NCI-H2081 (cell line): Measurements from ENCODE around the gene TNNI3K.

Experiments
- DNase-seq, 2 experiments: peaks; one replicate each; lab custom pipeline; 2025; lab: John Stamatoyannopoulos, UW

The TNNI3K gene

DNA sequence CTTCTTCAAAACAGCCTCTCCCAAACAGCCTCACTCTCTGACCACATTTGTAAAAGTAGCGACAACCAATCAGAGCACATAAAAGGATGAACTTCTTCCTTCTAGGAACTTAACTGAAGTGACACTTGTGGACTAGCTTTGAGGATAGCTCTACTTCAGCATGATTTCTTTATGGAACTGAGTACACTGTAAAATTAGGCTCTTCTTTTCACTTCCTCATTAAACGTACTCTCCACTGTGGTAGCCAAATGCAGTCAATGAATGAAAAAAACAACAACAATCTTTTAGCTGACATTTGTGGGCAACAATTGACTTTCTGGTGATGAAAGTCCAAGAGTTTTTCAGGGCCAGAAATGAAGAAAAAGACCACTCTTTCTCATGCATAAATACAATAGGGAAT lies 267.7 kb downstream of the TNNI3K start:
- no peak for DNase-seq

GRCh38 chr1:74504125-74504932 lies 269.1 kb downstream of the TNNI3K start:
- peak; percentile 72 to 84 for DNase-seq

DNA sequence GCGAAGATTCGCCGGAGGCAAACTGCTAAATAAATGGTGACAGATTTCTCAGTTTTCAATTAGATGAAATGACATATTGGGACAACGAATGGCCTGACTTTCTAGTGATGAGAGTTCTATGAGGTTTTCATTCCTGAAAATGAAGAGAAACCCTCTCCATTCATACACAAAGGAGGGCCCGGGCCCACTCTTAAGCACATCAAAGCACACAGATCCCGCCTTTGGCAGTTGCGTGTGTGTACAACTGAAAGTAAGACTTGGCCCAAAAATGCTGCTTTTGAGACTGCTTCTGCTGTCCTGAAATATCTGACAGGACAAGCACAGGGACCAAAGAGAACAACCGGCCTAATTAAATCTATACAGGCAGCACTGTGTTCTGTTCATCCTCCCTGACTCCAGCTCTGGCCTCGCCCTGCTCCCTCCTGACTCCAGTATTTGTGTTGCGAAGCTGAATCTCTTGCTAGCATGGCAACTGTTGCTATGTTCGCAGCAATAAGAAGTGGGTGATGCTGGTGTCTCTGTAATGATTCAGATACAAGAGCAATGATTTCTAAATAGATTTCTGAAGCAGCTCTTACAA lies 269.8 kb downstream of the TNNI3K start:
- peak; percentile 52 to 78 for DNase-seq

GRCh38 chr1:74505928-74506710 lies 270.9 kb downstream of the TNNI3K start:
- DNase-seq = no peak

- no peak for DNase-seq
These were observed 273.3 kb downstream of the TNNI3K start for GRCh38 chr1:74508449-74508848.

DNA sequence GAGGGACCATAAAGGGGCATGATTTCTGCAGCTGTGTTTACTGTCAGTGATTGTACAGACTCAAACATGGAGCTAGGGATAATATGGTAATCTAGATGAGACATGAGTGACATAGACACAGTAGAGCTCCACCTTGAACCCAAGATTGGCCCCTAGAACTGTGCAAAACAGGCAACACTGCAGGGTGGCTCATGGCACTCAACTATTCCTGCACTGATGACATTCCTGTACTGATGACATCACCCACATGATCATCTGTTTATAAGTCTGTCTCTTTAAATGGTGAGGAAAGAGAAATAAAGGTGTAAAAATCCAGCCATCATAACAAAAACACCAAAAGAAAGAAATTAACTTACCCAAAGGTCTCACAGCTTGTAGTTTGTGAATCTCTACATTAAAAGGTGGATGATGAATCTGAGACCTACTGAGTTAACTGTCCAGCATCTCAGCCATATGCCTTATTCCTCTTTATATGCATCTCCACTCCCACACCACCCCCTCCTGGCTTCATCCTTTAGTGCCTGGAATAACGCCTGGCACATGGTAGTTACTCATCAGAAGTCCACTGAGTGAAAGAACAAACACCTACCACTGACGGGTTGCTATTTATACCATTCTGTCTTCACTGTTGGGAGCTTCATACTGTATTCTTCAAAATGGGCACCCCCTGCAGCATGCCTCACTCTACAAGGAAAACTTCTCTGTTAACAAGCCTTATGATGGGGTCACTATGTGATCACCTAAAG lies 277.2 kb downstream of the TNNI3K start, which contains the start of gene LRRC53:
TSS of gene LRRC53 (minus strand) at position 442 of the 746 bp plus-strand sequence. CDS start 29,262 bp downstream, outside the sequence.
- DNase-seq = no peak

DNA sequence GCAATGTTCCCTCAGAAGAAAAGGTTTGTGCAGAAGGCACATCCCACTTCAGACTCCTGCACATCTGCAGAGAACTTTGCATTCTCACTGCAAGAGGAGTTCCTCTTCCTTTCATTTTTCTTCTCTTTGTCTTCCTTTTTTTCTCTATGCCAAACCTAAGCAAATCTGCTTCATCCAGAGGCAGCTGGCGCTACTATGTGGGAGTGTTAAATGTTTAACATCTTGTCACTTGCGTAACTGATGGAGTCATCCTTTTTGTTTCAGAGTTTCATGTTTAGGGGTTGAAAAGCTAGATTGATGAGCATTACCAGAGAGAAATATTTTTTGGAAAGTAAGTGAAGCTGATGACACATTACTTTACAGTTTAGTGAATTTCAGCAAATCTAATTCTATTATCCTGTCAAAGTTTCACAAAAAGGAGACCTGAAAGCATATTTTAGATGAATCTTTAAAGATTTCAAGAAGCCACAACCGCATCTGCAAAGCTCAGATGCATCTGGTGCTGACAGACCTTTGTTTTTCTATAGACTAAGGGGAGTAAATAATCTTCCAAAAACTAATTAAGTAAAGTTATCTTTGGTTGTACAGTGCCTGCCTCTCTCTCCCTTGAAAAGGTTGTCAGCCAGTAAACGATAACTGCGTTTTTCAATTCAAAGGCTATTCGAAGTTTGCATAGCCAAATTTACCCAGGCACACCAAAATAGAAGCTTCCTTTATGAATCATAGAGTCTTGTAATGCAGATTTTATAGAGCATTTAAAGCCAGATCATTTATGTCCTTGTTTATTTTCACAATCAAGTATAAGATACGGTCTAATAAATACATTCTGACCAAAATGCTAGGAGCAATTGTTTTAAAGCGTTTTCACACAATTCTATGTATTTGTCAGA lies 278.5 kb downstream of the TNNI3K start:
- no peak for DNase-seq

GRCh38 chr1:74517599-74518051 lies 282.4 kb downstream of the TNNI3K start:
- DNase-seq = no peak

DNA sequence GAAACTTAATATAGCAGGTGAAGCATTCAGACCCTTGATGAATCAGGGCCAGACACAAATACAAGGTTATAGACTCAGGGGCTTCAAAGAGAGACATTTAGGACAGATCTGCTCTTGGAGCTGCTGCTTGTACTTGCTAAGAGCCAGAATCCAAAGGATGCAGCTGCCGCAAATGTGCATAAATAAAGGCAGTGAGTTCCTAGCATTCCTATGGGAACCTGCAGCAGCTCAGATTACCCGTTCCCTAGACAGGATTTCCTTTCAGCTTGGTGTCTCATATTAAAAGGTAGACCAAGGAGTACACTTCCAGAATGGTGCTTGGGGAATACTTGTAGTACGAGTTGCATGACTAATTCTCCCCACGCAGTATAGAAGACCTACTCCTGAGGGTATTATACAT lies 287.0 kb downstream of the TNNI3K start:
- no peak for DNase-seq

GRCh38 chr1:74523873-74524480 lies 288.8 kb downstream of the TNNI3K start:
- no peak for DNase-seq

- peak in 1 of 2 experiments; percentile 38 for DNase-seq
These were observed 291.5 kb downstream of the TNNI3K start for GRCh38 chr1:74526708-74527107.

GRCh38 chr1:74528123-74528522 lies 292.9 kb downstream of the TNNI3K start:
- no peak for DNase-seq

DNA sequence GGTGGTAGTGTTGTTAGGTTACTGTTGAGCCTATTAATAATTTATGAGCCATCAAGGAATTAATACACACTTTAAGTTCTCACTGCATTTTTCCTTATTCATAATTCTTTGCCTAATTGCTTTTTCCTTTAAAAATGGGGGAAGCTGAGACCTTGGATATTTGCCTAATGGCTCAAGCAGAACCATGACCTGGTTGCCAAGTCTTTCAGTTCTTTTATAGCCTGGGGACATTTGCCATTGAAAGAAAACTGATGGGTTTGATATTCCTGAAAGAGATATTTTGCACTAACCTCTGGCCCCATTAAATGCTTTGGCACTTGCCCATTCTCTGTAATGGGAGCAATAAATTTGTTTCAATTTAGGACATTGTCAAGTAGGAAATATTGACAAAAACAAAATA lies 295.7 kb downstream of the TNNI3K start:
- DNase-seq = peak; percentile 4 to 72

DNA sequence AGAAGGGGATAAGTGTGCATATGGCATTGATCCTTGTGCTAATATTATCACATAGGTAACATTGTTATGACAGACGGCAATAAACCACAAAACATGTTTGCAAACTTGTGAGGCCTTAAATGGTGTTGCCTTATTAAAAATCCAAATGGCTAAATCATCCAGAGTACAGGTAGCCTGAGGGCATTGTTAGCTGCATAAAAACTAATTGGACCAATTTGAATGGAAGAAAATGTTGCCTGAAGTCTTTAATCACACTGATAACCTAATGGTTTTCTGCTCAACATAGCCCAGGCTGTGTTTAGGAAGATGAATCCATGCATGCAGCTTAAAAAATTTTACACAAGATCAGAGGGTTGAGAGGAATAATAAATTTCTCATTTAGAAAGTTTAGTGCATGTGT lies 296.6 kb downstream of the TNNI3K start:
- DNase-seq = peak; percentile 54 to 82

DNA sequence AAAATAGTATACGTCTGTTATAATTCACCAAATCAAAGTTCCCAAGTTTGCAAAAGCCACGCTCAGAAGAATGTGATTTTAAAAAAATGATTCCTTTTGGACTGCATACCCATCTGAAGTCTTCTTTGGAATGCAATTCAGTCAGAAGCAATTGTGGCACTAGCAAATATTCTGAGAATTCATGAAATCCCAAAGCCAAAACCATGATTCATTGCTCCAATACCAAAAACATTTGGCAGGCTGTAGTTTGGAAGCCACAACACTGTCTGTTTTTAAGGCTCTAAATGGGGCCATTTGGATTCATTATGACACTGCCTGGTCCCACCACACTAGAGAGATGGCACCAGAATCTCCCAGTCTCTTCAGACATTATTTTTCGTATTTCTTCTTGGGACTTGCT lies 299.1 kb downstream of the TNNI3K start:
- DNase-seq = no peak

DNA sequence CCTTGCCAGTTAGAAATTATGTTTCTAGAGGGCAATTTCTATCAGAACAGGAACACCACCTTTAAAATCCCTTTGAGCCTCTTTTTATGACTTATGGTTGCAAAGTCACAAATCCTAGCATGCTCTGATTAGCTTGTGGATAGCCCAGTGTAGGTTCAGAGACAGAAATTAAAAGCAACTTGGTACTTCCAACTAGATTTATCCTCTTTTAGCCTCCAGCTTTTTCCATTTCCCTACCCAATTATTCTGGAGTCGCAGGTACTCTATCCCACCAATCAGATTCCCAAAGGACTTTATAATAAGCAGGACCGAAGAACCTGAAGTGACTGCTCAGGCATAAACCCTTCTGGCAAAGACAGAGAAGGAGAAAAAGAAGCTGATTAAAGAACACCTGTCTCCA lies 310.6 kb downstream of the TNNI3K start:
- no peak for DNase-seq

- DNase-seq = no peak
These were observed 314.0 kb downstream of the TNNI3K start for GRCh38 chr1:74548961-74549750.

DNA sequence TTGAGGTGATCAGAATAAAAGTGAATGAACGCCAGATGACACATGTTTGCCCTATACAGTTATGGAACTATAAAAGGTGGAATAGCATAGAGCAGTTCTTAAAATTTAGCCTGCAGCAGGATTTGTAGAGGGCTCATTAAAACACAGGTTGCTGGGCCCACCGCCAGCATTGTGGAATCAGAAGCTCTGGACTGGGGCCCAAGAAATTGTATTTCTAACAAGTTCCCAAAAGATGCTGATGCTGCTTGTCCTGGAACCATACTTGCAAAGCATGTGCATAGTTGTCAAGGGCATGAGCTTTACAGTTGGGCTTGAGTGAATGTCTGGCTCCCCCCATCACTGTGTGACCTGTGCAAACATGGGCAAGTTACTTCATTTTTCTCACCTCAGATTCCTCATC lies 314.7 kb downstream of the TNNI3K start:
- no peak for DNase-seq

DNA sequence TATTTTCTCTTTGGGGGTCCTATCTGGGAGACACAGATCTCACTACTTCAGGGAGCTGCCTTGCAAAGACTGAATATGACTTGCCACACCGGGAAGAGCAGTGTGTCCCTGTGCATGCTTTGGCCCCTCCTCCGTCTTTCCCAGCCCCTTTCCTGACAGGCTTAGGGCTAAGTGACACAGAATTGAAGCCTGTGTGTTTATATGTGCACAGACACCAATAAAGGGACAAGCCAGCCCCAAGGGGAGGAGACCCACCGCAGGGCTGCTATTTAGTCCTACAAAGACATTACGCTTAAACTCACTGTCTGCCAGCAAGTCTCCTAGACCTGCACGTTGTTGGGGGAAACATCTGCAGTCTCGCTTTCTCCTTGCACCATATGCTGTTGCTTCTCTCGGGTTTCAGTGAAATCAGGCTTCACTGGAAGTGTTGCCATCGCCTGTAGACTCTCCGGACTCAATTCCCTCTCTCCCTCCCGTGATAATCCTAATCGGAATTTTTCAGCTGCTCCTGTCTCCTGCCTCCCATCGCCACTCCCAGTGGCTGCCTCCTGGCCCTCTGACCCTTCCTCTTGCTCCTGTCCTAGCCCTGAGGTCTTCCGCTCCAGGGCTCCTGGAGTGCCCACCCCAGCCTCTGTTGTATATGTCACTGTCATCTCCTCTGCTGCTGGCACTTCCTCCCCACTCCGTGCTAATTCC lies 335.8 kb downstream of the TNNI3K start:
- no peak for DNase-seq
